GM21786 (cell line): Measurements from ENCODE around the gene GPD1L.
"Not testable (repeated sequence)": the region's sequence is repeated elsewhere in the genome, so short reads cannot be mapped to it uniquely, and the experiment has no call there.

ENCODE experiments used
- ATAC-seq: cut with Tn5 transposase; IDR thresholded peaks from one replicate; pipeline ENCODE4 v1.9.1; 2021; ENCODE audit not compliant: unreplicated experiment

GPD1L gene

DNA sequence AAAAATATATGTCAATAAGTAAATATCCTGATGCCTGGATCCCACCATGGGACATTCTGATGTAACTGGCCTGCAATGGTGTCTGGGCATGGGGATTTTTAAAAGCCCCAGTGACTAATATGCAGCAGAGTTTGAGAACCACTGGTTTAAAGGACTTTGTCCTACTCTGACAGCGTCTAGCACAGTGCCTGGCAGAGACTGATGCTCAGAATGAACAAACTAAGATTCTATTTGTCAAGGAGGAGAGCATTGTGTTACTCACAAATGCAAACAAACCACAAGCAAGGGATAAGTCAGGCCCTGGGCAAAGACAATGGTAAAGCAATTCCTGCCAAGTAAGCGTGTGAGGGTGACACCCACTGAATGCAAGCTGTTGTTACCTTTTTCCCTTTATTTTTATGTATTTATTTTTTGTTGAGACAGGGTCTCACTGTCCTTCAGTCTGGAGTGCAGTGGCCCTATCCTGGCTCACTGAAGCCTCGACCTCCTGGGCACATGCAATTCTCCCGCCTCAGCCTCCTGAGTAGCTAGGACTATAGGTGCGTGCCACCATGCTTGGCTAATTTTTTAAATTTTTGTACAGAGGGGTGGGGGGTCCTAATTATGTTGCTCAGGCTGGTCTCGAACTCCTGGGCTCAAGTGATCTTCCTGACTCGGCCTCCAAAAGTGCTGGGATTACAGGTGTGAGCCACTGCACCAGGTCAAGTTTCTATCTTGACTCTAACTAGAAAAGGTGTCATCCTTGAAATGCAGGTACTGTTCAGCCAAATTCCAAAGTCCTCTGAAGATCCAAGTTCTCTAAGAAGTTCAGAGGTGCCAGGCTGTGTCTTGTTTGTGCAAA is 909 bp upstream of the GPD1L start:
- ATAC-seq = no peak

DNA sequence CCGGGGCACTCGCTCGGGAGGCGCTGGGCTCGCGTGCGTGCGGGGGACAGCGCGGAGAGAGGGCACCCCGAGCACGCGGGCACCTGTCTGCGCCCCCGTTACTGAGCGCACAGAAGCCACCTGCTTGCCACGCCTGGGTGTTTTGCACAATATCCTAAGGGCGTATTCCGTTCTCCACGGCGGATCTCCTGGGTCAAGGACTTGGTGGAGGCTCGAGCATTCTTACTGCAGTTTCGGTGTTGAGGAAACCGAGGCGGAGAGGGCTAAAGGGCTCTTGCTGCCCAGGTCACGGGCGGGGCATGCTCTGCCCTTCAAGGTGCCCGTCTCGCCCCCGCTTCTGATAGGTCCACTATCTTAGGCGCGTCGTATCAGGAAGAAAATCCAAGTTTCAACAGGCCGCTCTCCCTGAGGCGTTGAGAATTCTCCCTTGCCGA is 526 bp downstream of the GPD1L start:
- ATAC-seq = peak; percentile 10

DNA sequence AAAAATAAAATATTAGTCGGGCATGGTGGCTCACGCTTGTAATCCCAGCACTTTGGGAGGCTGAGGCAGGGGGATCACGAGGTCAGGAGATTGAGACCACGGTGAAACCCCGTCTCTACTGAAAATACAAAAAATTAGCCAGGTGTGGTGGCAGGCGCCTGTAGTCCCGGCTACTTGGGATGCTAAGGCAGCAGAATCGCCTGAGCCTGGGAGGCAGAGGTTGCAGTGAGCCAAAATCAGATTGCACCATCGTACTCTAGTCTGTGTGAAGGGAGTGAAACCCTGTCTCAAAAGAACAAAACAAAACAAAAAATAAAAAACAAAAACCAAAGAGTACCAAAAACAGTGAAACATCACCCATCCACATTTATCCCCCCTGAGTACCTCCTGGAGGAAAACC is 1.8 kb downstream of the GPD1L start:
- not testable (repeated sequence) for ATAC-seq

DNA sequence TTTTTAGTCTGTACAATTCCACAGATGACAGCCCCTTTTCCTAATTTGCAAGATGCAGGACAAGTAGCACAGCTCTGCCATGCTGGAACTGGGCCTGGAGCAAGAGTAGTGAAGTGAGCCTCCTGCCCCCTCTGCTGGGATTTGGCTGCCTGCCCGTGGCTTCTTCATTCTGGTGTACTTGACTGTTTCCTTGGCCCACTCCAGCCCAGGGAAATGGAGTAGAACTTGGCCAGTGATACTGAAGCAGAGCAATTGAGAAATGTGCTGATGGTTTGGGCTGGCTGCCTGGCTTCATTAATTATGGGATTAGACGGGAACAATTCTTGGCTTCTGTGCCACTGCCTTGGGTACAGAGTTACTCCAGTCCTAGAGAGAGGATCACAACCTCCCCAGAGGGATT is 2.8 kb downstream of the GPD1L start:
- ATAC-seq = no peak

DNA sequence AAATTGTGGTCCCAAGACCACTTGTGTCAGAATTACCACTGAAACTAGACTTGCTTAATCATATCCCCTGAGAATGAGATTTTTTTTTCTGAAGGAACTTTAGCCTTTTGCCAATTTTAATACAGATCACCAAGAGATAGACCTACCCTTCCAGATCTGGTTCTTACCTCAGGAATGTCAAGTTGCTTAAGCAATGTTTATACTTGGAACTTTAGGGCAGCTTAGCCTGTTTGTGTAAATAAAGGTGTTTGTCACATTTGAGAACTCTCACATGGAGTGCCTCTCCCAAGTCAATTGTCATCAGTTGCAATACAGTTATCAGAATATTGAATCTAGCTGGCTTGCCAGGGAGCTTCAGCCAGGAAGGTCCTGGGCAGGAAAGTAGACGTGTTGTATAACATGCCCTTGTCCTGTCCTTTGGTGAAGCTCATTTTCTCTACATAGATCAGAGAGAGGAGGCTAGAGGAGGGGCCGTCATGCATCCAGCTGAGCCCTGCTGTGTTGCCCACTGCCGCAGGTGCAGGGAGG is 3.9 kb downstream of the GPD1L start:
- ATAC-seq = no peak

DNA sequence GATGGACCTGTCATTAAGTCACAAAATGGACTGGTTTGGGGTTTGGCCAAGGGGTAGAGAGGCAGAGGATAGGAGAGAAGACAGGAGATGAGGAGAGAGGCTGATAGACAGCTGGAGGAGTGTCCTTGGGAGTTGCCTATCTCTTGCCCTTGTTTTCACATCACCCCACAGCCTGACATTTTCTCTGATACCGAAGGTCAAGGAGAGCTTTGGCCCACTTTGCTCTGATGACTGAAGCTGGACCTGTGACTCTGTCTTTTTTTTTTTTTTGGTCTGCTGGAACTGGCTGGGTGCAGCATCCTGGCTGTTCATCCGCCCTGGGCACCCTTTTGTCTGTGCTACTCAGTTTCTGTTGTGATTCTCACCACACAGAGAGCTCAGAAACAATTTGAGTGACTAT is 5.1 kb downstream of the GPD1L start:
- ATAC-seq = no peak

DNA sequence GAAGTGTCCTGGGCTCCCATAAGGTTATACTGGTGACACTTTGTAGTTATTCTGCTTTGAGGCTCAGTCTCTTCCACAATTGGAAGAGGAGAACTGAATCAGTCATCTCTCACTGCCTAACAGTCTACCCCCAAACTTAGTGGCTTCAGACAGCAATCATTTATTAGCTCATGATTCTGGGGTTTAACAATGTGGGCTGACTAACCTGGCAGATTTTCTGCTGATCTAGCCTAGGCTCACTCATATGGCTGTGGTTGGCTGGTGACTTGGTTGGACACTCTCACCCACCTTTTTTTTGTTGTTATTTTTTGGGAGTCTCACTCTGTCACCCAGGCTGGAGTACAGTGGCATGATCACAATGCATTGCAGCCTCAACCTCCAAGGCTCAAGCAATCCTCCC is 7.1 kb downstream of the GPD1L start:
- no peak for ATAC-seq

DNA sequence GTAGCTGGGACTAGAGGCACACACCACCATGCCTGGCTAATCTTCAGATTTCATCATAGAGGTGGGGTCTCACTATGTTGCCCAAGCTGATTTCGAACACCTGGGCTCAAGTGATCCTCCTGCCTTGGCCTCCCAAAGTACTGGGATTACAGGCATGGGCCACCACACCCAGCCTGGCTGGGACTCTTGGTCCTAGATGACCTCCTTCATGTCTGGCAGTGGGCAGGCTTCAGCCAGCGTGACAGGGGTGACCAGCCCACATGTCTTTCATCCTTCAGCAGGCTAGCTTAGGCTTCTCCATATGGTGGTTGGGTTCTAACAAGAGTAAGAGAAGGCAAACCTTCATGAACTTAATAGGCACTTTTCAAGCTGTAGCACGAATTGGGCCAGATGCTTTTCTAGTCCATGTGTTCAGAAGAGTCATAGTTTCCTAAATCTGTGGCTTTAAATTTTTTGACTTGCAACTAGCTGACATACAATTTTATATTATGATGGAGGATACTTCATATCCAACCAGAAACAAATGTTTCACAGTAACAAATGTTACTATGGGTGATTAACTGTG is 7.6 kb downstream of the GPD1L start:
- ATAC-seq = no peak

DNA sequence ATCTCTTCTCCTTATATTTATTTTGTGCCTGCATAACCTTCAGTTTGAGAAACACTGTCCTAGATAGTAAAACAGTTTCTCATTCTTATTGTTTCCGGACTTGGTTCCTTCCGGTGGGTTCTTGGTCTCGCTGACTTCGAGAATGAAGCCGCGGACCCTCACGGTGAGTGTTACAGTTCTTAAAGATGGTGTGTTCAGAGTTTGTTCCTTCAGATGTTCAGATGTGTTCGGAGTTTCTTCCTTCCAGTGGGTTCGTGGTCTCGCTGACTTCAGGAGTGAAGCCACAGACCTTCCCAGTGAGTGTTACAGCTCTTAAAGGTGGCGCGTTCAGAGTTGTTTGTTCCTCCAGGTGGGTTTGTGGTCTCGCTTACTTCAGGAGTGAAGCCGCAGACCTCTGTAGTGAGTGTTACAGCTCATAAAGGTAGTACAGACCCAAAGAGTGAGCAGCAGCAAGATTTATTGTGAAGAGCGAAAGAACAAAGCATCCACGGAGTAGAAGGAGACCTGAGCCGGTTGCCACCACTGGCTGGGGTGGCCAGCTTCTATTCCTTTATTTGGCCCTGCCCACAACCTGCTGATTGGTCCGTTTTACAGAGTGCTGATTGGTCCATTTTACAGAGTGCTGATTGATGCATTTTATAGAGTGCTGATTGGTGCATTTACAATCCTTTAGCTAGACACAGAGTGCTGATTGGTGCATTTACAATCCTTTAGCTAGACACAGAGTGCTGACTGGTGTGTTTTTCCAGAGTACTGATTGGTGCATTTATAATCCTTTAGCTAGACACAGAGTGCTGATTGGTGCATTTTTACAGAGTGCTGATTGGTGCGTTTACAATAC is 8.3 kb downstream of the GPD1L start:
- ATAC-seq = not testable (repeated sequence)

DNA sequence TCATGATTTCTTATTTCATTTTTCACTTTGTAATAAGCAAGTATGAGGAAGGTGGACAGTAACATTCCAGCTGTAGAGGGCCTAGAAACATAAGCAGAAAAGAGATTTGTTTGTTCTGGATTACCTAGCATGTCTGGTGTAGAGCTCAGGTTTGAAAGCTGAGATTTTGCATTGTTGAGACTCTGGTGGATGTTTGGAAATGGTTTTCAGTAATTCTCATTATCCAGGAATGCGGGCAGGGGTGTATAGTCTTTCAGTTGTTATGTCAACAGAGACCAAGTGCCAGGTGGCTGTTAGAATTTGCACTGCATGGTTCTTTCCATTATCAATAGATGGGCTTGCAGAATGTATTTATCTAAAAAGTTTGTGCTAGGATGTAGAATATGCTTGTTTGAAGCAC is 10.9 kb downstream of the GPD1L start:
- ATAC-seq = no peak

DNA sequence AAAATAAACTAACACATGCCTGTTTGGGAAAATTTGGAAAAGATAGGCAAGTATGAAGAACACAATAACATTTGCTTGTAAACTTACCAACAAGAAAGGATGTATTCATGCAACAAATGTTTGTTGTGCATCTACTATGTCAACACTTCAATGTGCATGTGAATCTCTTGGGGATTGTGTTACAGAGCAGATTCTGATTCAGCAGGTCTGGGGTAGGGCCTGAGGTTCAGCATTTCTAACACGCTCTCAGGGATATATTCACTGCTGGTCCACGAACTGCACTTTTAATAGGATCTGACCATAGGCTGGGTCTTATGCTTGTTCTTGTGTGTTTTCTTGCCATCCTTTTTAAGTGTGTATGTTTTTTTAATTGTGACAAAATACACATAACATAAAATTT is 11.8 kb downstream of the GPD1L start:
- ATAC-seq = no peak

DNA sequence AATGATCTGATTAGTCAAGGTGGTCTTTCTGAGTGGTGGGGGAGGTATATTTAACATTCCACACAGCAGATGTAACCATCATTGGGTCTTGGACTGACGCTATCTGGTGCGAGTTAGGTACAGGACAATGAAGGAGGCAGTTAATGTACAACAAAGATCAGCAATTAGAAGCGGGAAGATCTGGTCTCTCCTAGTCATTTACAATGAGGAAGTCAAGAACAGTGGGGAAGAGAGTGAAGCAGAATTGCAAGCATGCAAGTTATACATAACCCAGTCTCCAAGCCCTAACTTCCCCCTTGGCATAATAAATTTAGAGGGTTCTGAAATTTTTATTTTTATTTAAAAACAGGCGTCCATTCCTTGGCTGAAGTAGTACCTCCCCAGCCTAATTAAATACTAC is 14.1 kb downstream of the GPD1L start:
- ATAC-seq = no peak

DNA sequence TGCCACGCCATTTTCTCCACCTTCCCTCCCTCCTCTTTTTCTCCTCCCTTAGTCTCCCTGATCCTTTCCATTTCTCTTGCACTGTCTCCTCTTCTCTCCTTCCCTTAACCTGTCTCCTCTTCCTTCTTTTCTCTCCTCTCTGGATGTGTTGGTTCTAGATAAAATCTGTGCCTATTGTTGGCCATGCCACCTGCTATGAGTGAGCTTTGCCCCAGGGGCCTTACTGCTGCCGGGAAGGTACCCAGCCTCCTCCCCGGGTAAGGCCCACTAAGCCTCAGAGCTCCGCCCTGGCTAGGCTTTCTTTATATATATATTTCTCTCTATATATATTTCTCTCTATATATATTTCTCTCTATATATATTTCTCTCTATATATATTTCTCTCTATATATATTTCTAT is 14.7 kb downstream of the GPD1L start:
- no peak for ATAC-seq

DNA sequence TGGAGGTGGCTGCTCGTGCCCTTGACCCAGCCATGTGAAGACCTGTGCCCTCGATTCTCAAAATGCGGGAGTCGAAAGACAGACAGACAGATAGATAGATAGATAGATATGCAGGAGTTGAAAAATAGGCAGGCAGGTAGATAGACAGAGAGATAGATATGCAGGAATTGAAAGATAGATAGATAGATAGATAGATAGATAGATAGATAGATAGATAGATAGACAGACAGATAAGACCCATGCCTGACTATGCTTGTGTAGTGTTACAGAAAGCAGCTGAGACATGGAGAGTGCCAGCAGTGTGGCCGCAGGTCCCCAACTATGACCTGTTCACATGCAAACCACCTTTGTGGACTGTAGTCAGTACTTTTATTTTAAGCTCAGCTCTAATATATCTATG is 17.2 kb downstream of the GPD1L start:
- ATAC-seq = no peak

DNA sequence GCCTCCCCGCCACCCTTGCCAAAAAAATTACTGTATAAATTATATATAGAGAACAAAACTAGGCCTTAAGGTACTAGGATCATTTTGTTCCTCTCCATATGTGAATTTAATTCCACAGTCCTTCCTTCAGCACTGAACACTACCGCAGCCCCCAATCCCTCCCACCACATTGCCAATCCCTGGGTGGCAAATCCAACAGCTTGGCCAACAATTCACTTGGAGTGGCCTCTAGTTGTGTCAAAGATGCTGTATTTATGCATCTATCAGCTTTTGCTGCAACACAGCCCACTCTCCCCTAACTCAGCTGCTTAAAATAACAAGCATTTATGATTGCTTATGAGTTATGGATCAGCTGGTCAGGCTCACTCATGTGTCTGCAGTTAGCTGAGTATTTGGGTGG is 18.6 kb downstream of the GPD1L start:
- ATAC-seq = no peak

DNA sequence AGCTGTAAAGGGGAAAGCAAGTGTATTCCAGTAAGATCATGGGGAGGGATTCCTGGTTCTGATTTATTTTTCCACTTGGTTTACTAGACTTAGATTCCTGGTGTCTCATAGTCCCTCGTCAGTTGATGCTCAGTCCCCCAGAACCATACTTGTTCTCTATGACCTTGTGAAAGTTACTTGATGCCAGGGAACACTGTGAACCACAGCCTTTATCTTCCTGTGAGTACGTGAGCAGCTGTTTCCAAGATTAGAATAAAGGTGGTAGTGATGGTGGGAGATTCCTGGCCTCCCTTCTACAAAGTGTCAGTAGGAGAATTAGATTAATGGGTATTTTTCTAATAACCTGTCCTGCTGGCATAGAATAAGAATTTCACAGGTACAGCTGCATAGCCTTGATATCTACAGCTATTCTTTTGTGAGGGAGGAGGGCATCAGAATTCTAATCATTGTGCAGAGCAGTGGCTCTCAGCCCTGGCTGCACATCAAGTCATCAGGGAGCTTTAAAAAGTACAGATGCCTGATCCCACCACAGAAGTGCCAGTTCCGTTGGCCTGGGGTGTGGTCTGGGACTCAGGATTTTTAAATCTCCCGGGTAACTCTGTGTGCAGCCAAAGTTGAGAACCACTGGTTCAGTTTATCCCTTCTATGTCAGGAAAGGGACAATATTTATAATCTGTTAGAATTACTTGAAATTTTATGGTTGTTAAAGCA is 20.0 kb downstream of the GPD1L start:
- no peak for ATAC-seq

DNA sequence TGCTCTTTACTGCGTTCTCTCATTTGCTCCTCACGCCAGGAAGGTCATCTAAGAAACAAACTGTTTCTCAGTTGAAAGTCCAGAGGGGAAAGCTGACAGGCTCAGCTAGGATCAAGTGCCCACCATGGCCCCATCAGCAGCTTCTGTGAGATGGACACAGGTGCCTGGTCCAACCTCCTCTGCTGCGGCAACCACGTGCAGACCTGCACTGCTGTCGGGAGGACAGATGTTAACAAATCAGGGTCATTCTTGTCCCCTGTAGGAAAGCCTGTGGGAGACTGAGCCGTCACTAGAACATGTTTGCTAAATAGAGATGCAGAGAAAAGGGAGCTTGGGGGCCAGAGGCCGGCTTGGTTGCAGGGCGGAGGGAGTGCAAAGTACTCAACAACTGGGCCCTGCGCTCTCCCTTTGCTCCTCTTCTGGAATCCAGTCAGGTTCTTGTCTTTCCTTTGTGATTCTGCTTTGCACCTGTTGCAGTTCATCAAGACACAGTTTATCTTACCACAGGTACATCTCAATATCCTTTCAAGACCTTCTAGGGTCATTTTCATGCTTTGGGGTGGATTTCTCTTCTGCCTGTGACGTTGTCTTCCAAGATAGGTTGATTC is 20.9 kb downstream of the GPD1L start:
- no peak for ATAC-seq

DNA sequence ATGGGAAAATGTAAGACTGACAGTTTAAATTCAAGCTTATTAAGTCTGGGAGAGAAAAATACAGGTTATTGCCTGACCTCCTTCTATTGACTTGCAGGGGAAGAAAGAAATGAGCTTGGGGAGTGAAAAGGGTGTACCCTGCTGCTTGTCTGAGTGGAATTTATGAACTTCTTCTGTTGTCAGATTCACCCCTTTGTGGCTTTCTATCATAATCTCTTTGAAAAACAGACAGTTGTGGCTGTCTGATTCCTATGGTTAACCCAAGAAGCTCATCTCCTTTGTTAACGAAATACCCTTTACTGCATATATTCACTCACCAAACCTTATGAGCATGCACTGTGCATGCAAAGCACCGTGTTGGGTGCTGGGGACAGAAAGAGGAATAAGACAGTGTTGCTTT is 22.5 kb downstream of the GPD1L start:
- no peak for ATAC-seq

DNA sequence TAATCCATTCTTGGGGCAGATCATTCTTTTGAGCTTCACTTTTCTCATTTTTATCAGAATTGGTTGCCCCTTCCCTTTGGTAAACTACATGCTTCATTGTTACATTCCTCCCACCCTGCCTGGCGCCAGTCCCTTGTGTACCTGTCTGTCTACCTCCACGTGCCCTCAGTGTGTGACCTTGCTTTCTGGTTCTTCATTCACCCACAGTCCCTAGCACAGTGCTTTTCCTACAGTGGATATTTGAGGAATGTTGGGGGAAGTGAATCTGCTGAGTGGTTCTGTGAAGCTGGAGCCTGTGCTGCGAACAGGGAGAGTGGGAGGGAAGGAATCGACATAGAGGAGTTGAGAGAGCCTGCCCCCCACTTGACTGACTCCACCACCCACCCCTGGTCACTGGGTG is 23.4 kb downstream of the GPD1L start:
- no peak for ATAC-seq

DNA sequence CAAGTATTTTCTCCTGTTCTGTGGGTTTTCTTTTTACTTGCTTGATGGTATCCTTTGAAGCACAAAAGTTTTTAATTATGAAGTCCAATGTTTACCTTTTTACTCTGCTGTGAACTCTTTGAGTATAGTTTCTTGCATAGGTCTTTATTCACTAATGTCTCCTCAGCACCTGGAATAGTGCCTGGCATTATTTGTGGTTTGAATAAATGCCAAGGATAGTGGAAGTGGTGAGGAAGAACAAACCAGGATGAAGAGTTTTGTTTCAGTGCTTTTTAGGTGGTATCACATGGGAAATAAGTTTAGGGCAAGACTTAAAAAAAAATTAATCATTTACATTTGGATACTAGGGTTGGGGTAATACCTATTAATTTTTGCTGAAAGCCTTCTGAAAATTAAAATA is 25.7 kb downstream of the GPD1L start:
- no peak for ATAC-seq

DNA sequence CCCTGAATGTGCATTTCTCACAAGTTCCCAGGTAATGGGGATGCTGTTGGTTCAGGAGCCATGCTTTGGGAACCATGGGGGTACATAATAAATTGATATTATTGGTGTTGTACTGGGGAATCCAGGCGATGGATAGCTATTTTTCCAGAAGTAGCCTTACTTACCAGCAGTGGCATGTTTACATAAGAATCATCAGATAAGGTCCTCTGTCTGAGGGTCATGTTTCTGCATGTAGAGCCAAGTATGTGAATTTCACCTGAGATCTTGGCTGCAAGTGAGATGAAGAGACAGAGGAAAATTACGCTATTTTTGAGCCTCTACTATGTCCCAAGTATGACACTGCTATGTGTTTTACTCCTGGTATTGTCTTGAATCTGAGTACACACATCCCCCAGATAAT is 26.3 kb downstream of the GPD1L start:
- ATAC-seq = no peak
